Activated CD8-positive, alpha-beta memory T cell treated with anti-CD3 and anti-CD28 coated beads for 4 hours (primary cell): ENCODE results near the gene UACA.
"Not testable (repeated sequence)": the region's sequence is repeated elsewhere in the genome, so short reads cannot be mapped to it uniquely, and the experiment has no call there.

Source experiments
- DNase-seq, 2 donors: peaks; one replicate each; pipeline ENCODE4 v3.0.0-alpha.2; 2020; ENCODE audit warnings: low read depth in 2 of 2

Gene UACA

GRCh38 chr15:70625438-70625837, 137.9 kb downstream of the UACA start:
- no peak for DNase-seq

GRCh38 chr15:70625011-70625410, 138.3 kb downstream of the UACA start:
- DNase-seq: no peak

GRCh38 chr15:70618929-70619328, 144.4 kb downstream of the UACA start:
- DNase-seq: no peak

GRCh38 chr15:70617911-70618287, 145.5 kb downstream of the UACA start:
- no peak for DNase-seq

GRCh38 chr15:70617076-70617910, 146.1 kb downstream of the UACA start:
- no peak for DNase-seq

GRCh38 chr15:70616311-70616756, 147.0 kb downstream of the UACA start:
- not testable (repeated sequence) for DNase-seq

GRCh38 chr15:70615435-70616310, 147.7 kb downstream of the UACA start:
- DNase-seq: no peak

GRCh38 chr15:70614221-70614620, 149.1 kb downstream of the UACA start:
- DNase-seq: no peak

GRCh38 chr15:70613271-70613670, 150.1 kb downstream of the UACA start:
- DNase-seq: no peak

GRCh38 chr15:70611286-70611685, 152.1 kb downstream of the UACA start:
- no peak for DNase-seq

GRCh38 chr15:70610541-70610940, 152.8 kb downstream of the UACA start:
- DNase-seq: no peak

- DNase-seq: no peak
Observed at GRCh38 chr15:70609889-70610288, 153.5 kb downstream of the UACA start.

GRCh38 chr15:70608144-70608543, 155.2 kb downstream of the UACA start:
- no peak for DNase-seq

- no peak for DNase-seq
Observed at GRCh38 chr15:70605606-70606410, 157.6 kb downstream of the UACA start.

GRCh38 chr15:70604666-70605315, 158.6 kb downstream of the UACA start:
- no peak for DNase-seq
